HG03196 (cell line): ENCODE data around the gene DCTN1.
"Not testable (repeated sequence)": the region's sequence is repeated elsewhere in the genome, so short reads cannot be mapped to it uniquely, and the experiment has no call there.

Experiments used
- ATAC-seq: cut with Tn5 transposase; IDR thresholded peaks from one replicate; pipeline ENCODE4 v1.9.1; 2021; ENCODE audit not compliant: unreplicated experiment

Gene DCTN1

GRCh38 chr2:74372674-74373073, 7.4 kb downstream of the DCTN1 start:
- no peak for ATAC-seq

DNA sequence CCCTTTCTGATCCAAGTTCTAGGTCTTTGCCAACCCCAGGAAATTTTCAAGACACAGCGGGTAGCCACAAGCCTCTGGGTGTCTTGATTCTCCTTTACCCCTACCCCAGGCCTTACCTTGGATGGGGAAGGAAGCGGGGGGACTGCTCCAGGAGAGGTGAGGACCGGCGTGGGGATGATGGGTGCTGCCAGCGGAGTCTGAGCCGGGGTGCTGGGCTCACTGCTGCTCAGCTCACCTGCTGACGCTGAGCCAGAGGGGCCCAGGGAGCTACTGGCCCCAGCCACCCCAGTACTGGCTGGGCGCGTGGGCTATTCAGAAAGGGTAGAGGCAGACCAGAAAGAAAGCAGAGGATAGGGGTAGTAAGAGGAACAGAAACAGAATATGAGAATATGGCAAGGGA, 8.7 kb downstream of the DCTN1 start:
- no peak for ATAC-seq

GRCh38 chr2:74369976-74370375, 10.1 kb downstream of the DCTN1 start:
- no peak for ATAC-seq

DNA sequence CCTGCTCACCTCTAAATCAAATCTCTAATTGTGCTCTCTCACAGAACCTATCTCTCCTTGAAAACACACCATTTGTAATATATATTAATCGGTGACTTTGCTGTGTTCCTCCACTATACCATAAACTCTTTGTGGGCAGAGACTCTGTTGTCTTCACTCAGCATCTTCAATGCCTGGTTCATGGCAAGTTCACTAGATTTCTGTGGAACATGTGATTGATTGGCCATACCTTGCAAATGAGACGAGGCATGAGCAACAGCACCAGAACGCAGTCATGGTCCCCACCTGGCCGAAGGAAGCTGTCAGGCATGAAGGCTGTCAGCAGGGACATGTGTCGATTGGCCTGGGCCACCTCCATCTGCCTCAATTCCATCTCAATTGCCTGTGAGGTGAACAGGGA, 11.6 kb downstream of the DCTN1 start:
- ATAC-seq = no peak

DNA sequence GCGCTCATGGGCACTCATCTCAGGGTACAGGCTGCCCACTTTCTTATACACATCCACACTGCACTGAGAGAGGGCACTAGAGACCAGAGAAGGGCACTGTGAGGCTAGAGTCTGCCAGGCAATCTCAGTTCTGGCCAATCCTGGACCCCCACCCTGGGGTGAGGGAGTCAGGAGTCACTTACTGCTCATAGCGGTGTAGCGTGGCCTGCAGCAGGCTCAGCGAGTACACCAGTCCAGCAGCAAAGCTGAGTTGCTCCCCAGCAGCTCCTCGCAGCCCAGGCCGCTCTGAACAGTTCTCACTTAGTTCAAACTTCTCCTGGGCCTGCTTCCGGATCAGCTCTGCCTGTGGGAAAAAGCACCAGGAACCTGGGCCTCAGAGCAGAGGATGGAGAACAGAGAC, 12.3 kb downstream of the DCTN1 start:
- no peak for ATAC-seq

- ATAC-seq = no peak
Measured at GRCh38 chr2:74366036-74366435, 14.1 kb downstream of the DCTN1 start.

GRCh38 chr2:74364533-74365505, 15.3 kb downstream of the DCTN1 start:
- no peak for ATAC-seq

- ATAC-seq = no peak
Measured at GRCh38 chr2:74361327-74361726, 18.8 kb downstream of the DCTN1 start.

- no peak for ATAC-seq
Measured at GRCh38 chr2:74357627-74358026, 22.5 kb downstream of the DCTN1 start.

DNA sequence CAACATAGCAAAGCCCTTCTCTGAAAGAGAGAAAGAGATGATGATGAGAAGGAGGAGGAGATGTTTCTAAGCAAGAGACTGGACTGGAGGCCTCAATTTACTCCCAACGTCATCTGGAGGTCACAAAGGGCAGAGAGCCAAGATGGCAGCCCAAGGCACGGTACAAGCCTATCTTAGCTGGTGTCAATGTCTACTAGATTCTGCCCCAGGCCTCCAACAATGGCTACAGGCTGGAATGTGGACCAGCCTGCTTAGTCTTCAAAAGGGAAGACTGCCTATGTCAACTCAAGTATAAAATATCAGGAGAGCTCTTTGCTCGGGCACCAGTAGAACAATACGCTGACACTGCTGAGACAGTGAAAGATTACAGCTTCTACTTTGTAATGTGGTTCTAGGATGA, 30.2 kb downstream of the DCTN1 start:
- ATAC-seq = no peak

DNA sequence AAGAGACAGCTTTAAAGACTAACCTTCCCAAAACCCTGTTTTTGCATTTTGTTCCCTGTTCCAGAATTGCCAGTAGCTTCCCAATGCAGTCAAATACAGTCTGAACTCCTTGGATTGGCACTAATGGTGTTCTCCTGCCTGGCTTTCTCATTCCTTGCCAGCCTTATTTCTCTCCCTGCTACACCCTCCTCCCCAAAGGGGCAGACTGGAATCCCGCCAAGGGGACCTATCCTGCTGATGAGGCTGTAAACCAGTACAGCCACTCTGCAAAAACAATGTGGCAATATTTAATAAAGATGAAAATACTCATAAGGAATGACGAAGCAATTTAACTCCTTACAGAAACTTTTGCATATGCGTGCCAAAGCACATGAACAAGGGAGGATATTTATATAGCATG, 32.4 kb downstream of the DCTN1 start:
- ATAC-seq = no peak

- no peak for ATAC-seq
Measured at GRCh38 chr2:74347303-74347702, 32.8 kb downstream of the DCTN1 start.

DNA sequence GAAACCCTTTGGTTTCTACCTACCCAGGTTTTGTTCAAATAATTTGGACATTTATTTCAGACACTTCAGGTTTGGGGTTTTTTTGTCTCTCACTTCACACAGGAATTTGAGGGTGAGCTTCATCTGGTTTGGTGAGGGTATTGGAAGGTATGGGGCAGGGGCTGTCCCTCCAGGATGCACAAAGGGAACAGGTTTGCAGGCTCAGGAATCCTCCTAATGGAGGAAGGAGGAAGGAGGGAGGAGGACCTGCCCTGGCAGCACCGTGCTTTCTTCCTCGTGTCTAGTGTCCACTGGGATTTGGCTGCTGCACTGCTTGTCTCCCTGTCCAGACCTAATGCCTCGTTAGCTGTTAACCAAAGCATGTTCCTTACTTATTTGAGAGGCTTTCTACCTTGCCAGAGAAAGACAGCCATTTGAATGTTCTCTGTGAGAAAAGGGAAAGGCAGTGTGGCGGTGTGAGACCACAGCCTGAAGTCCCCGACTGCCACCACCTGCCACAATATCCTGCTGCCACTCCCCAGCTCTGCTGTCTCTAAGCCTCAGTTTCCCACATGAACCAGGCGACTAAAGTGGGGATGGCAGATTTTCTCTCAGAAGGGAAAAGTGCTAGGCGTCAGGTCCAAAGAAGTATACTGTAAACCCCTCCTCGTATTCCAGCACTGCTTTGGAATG, 34.7 kb downstream of the DCTN1 start:
- no peak for ATAC-seq

GRCh38 chr2:74343316-74343715, 36.8 kb downstream of the DCTN1 start, which contains the start of gene SLC4A5:
Gene SLC4A5, minus strand, starts transcription at chr2:74343416. Its CDS starts 28,393 bp downstream, at chr2:74315023.
- no peak for ATAC-seq

GRCh38 chr2:74336227-74336626, 43.9 kb downstream of the DCTN1 start:
- ATAC-seq = not testable (repeated sequence)

DNA sequence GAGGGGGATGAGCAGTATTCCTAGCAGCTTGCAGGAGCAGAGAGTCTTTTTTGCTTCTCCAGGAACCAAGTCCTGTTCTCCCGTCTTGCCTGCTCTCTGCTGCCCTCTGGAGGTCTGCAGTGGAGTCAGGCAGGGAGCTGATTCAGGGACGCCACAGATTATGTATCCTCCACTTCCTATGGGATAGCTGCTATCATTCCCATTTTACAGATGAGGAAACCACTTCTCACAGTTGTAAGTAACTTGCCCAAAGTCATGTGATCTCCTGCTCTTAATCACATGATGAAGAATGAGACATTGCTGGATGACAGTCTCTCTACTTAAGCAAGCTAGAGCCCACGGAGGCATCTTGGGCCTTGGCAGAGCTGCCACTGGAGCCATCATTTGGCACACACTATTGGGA, 45.2 kb downstream of the DCTN1 start:
- ATAC-seq = no peak

- ATAC-seq = no peak
Measured at GRCh38 chr2:74333896-74334586, 46.1 kb downstream of the DCTN1 start.

DNA sequence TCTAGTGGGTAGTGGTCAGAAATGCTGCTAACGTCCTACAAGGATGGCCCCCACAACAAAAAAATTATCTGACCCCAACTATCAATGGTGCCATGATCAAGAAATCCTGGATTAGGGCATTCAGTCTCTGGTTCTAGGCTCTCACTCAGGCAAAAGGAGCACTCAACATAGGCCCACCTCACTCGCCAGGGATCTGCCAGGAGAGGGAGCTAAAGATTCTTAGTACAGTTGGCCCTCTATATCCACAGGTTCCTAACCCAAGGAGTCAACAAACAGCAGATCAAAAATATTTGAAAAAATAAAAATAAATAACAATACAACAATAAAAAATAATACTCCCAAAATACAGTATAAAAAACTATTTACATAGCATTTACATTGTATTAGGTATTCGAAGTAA, 46.9 kb downstream of the DCTN1 start:
- no peak for ATAC-seq

- no peak for ATAC-seq
Measured at GRCh38 chr2:74332550-74333174, 47.4 kb downstream of the DCTN1 start.

GRCh38 chr2:74328573-74328972, 51.5 kb downstream of the DCTN1 start:
- ATAC-seq = no peak

GRCh38 chr2:74328074-74328473, 52.0 kb downstream of the DCTN1 start:
- no peak for ATAC-seq
